GM12878 (cell line): ENCODE measurements around the gene ZKSCAN5. TPM values are rescaled to one million over a fixed set of nuclear protein-coding genes. Genes with fewer than 3 reads are reported as not detected.
A peak's percentile ranks its signal among the peaks of the same experiment; 100 is the strongest.

Source experiments
- CEBPZ ChIP-seq: fragments of 150-350 bp; IDR thresholded peaks from 2 replicates; pipeline ENCODE4 v1.6.1; 2016; ENCODE audit warnings: low read depth, low read length
- CUX1 ChIP-seq: IDR thresholded peaks from 2 replicates; pipeline ENCODE4 v1.6.1; 2012; ENCODE audit warnings: improper control_type of control experiment, low read depth, low read length; ENCODE audit not compliant: insufficient replicate concordance
- ESRRA ChIP-seq: IDR thresholded peaks from 2 replicates; pipeline ENCODE4 v1.6.1; 2012; ENCODE audit warnings: mild to moderate bottlenecking, low read length, improper control_type of control experiment
- IRF5 ChIP-seq: fragments of 450-650 bp; IDR thresholded peaks from 2 replicates; pipeline ENCODE4 v1.6.1; 2017; ENCODE audit warnings: borderline replicate concordance
- NRF1 ChIP-seq: conservative IDR thresholded peaks from 2 replicates; pipeline ENCODE4 v1.6.1; 2011; ENCODE audit warnings: mild to moderate bottlenecking, low read depth, low read length, improper control_type of control experiment
- PKNOX1 ChIP-seq: fragments of 450-650 bp; IDR thresholded peaks from 2 replicates; pipeline ENCODE4 v1.6.1; 2016; ENCODE audit warnings: mild to moderate bottlenecking
- RB1 ChIP-seq: fragments of 450-650 bp; formaldehyde crosslinking; IDR thresholded peaks from 2 replicates; pipeline ENCODE4 v1.6.1; 2017; ENCODE audit warnings: mild to moderate bottlenecking, borderline replicate concordance
- TCF3 ChIP-seq: IDR thresholded peaks from 2 replicates; pipeline ENCODE4 v1.6.1; 2012; ENCODE audit warnings: low read depth, mild to moderate bottlenecking, low read length, borderline replicate concordance; ENCODE audit not compliant: insufficient read depth
- USF2 ChIP-seq: IDR thresholded peaks from 2 replicates; pipeline ENCODE4 v1.6.1; 2011; ENCODE audit warnings: low read depth, low read length, improper control_type of control experiment, borderline replicate concordance
- ZNF217 ChIP-seq: fragments of 450-650 bp; IDR thresholded peaks from 2 replicates; pipeline ENCODE4 v1.6.1; 2017; ENCODE audit warnings: antibody characterized with exemption, mild to moderate bottlenecking
- polyA plus RNA-seq, 11 experiments: library from polyadenylated mRNA; depleted of rRNA in 4 of 11; unstranded in 6 of 11; stranded (reverse) in 5 of 11; fragments of >200 nt; fragmentation: Nextera tagmentation in 4 of 11; fragmentation: Illumina TruSeq in 1 of 11; extraction: Ambion mirVana in 4 of 11; extraction: Trizol in 1 of 11; gene quantifications; 1 replicate in 1 of 11; 2 replicates in 10 of 11; pipeline versions ENCODE4 v1.2.1 to v1.2.3, GENCODE V29; 2011 to 2016; ENCODE audit warnings: inconsistent platforms in 2 of 11, missing spikeins in 2 of 11, low read depth in 1 of 11
- total RNA-seq, 4 experiments: library from RNA; depleted of rRNA in 3 of 4; stranded (reverse); fragments of >200 nt in 3 of 4; fragmentation: Illumina TruSeq in 1 of 4; extraction: Trizol in 1 of 4; gene quantifications; 2 replicates each; pipeline versions ENCODE4 v1.2.1 to v1.2.3, GENCODE V29; 2013 to 2021

The ZKSCAN5 gene
- total and polyA plus RNA-seq, 10 of the 15 experiments (the other 5 are each of a cell fraction or from before 2014, with no cell fraction given), result 2.5 to 10.1 (median 7.7) TPM

GRCh38 chr7:99499721-99500636, 4.5 kb upstream of the ZKSCAN5 start, which contains the start of gene ZNF394 (continued):
- no peak for TF ChIP-seq CUX1
- TF ChIP-seq NRF1, result no peak
- no peak for TF ChIP-seq ESRRA
- no peak for TF ChIP-seq IRF5
- peak; percentile 38; the same call in 1 of the 2 replicates for TF ChIP-seq PKNOX1
- TF ChIP-seq USF2, result no peak
- no peak for TF ChIP-seq CEBPZ
- TF ChIP-seq TCF3, result 0 out of 2 replicates have a peak, but pooled peaks have one; percentile 4
- TF ChIP-seq RB1, result no peak; the same call in 1 of the 2 replicates
- TF ChIP-seq ZNF217, result no peak
